PC-9 (cell line): ENCODE measurements around the gene TSPEAR.

Experiments
- CTCF ChIP-seq: fragments of 200-600 bp; sonication (generic); conservative IDR thresholded peaks from 2 replicates; pipeline ENCODE4 v1.6.1; 2017; ENCODE audit warnings: mixed run types, antibody characterized with exemption, mild to moderate bottlenecking, moderate library complexity
- EZH2 ChIP-seq: fragments of 200-600 bp; sonication (generic); IDR thresholded peaks from 2 replicates; pipeline ENCODE4 v1.8.0; 2017; ENCODE audit warnings: antibody characterized with exemption, low read depth

DNA sequence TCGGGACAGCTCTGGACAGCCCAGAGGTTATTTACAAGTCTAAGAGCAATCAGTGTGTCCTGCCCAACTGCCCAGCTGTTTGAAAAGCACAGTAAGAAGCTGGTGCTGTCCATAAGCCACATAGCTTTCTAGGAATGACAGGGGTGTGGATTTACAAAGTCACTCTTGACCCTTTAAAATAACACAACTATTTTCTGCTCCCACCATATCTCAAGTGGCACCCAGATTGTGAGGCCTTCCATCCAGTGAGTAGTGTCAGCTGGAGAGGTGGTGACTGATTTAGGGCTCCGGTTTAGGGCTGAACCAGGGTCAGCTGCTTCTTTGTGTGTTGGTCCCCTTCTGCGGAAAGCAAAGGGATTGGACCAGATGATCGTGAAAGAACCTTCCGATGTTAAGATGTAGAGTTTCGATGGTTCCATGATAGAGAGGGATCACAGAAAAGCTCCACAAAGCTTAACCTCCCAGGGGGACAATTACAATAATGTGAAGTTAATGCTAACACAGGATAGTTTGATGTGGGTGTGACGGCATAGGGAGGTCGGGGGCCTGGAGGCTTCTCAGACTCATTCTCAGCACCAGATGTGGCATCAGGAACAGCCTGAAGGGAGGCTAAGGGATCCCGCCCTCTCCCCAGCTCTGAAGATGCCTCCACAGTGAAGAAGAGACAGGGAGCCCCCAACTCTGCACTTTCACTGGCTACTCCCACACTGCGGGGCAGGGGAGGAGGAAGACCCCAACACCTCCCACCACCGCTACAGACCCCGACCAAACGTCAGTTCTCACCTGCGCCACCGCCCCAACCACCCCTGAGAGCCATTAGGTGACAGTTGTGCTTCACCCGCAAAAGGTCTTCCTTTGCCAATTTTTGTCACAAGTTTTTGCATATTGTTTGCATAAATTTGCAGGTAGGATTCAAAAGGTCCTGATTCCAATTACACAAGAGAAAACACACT lies 215.5 kb downstream of the TSPEAR start:
- no peak for TF ChIP-seq CTCF
- no peak for TF ChIP-seq EZH2
